ENCODE results near the gene PTGDS.

DNA sequence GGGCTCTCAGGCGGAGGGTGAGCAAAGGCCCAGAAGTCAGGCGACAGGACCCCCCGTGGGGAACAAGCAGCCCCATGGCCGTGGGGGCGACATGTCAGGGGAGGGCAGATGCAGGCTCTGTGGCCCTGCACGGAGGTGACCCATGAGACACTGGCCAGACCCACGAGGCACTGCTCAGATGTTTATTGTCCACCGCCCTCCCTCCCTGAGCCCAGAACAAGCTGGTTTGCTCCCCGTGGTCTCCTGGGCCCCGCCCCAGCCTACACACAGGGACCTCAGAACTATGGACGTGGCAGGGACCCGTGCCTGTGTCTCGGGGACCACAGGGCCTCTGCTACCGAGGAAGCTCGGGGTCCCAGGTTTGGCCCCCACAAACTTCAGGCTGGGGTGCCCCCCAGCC lies 52.7 kb downstream of the PTGDS start:
- TF ChIP-seq, protein P1, sequence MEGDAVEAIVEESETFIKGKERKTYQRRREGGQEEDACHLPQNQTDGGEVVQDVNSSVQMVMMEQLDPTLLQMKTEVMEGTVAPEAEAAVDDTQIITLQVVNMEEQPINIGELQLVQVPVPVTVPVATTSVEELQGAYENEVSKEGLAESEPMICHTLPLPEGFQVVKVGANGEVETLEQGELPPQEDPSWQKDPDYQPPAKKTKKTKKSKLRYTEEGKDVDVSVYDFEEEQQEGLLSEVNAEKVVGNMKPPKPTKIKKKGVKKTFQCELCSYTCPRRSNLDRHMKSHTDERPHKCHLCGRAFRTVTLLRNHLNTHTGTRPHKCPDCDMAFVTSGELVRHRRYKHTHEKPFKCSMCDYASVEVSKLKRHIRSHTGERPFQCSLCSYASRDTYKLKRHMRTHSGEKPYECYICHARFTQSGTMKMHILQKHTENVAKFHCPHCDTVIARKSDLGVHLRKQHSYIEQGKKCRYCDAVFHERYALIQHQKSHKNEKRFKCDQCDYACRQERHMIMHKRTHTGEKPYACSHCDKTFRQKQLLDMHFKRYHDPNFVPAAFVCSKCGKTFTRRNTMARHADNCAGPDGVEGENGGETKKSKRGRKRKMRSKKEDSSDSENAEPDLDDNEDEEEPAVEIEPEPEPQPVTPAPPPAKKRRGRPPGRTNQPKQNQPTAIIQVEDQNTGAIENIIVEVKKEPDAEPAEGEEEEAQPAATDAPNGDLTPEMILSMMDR (IDR thresholded peaks at IDR 0.05; ENCODE audit: low read depth, low read length): no peak
- TF ChIP-seq EZH2phosphoT487 (IDR thresholded peaks at IDR 0.05; ENCODE audit: low read depth): no peak

Data from OCI-LY3 (cell line).